HG03469 (cell line): Measurements from ENCODE around the gene ZNF474.
A peak's percentile ranks its signal among the peaks of the same experiment; 100 is the strongest.
"Not testable (repeated sequence)": the region's sequence is repeated elsewhere in the genome, so short reads cannot be mapped to it uniquely, and the experiment has no call there.

Source experiments
- ATAC-seq: cut with Tn5 transposase; IDR thresholded peaks from one replicate; pipeline ENCODE4 v1.9.1; 2021; ENCODE audit warnings: mild to moderate bottlenecking, moderate library complexity, moderate number of reproducible peaks; ENCODE audit not compliant: unreplicated experiment

ZNF474 gene

DNA sequence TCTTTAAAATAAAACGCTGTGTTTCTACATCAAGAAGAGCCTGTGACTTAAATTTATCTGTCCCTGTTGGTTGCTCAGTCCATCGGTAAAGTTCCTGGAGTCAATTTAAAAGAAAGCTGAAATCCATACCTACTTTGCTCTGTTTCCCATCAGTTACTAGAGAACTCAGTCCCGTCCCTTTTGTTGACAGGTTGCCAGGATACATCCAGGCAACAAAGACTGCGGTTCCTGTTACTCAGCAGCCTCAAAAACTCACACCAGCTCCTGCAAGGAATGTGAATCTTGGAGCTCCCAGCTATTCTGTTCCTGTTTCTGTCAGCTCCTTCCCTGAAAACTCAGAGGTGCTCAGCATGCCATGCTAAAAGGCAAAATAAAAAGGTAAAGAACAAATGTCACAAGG lies at the start of gene ZNF474:
Gene ZNF474, plus strand, starts transcription at position 241 of the 400 bp plus-strand sequence. CDS start 22,445 bp downstream, outside the sequence.
- ATAC-seq: no peak

DNA sequence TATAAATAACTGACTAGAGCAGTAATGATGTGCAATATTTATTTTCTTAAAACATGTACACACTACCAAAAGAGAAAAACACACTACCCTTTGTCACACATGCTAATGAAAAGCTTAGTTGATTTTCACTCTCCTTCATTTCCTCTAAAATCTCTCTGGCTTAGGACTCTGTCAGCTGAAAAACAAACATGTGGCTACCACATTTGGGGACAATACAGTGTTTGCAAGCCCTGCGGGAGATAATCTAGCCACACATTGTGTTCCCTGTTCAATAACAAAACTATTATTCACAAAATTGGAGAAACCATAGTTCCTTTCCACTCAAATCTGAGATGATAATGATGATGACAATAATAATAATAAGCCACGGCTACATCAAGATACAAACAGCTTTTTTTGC lies 47.8 kb upstream of the ZNF474 start:
- ATAC-seq: no peak

DNA sequence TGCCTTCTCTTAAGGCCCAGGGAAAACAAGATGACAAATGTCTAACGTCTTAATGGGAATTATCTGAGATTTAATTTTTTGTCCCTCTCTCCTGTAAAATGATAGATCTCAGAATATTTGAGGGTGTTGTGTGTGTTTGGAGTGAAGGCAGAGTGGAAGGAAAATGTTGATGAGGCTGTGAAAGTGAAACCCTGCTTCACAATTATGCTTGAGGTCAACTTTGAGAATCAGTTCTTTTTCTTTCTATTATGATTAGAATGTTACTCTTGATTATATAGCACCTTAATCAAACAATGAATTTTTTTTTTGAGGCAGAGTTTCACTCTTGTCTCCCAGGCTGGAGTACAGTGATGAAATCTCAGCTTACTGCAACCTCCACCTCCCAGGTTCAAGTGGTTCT lies 45.8 kb upstream of the ZNF474 start:
- ATAC-seq: no peak

DNA sequence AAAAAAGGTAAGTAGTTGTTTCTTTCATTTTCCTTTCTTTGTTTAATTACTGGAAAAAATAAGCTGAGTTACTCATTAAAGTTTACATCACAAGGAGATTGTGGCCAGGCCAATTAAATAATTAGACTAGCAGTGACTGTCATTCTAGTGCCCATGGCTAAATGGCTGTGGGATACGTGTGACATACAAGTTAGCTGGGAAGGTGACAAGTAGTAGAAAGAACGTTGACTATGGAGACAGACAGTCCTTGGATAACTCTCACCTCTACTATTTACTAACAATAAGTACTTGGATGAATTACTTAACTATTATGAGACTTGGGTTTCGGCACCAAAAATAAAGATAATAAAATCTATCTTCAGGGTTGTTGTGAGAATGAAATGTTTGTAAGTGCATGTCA lies 44.3 kb upstream of the ZNF474 start:
- ATAC-seq: no peak

DNA sequence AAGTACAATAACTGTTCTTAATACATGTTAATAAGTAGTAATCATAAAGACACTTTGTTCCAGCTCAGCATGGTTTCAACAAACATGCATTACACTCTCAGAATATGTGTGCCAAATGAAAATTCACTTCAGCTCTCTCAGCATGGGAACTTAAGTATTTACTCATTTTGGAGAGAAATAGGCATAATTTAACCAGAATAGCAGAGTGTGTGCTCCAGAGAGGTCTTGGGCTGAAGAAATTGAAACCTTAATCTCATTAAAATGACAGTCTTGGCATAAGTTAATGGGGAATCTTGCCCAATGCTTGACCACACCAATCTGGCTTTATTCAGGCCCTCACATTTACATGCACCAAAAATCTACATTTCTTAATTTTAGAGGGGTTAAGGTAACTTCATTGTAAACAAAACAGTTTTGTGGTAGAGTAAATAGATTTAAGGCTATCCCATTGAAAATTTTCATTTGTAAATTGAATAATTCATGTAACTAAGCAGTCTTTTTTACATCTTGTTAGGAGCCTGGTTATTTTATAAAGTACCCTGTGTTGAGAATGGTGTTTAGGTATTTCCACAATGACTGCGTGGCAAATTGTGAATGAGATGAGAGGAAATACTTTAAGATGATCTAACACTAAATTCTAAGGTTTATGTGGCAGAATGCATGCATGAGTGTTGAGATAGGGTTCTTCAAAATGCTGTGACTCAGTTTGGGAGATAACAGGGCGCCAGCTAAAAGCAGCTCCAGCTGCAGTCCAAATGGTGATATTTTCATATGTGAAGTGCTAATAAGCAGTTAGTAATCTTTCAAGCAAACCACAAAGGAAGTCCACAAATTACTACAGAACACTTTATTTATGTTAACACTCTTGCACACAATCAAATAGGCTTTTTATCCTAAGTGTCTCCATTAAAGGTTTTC lies 40.0 kb upstream of the ZNF474 start:
- no peak for ATAC-seq

DNA sequence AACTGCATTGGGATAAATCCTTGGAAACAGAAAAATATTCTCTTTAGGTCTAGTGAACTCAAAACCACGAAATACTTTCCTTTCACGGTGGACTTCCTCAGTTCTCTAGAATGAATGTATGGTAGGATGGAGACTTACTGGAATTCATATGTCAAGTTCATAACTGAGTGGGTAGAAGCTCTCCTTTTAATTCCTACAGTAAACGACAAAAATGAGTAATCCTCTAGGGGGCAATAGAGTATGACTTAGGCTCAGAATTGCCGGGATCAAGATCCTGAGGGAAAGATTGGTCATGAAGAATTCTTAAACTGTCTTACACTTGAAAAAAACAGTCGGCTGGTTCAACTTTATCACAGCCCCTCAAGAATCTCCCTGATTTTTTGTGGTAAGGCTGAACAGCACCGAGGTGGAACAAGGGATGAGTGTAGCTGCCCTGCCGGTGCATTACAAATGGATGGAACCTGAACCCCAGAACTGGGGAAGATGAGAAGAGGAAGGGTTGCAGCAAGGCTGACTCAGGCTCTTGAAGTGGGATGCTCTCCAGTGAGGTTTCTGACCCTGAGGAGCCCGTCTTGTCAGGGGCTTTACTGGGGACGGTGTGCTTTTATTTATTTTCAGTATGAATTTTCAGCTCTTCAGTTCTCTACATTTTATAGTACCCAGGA lies 37.3 kb upstream of the ZNF474 start:
- ATAC-seq: no peak

DNA sequence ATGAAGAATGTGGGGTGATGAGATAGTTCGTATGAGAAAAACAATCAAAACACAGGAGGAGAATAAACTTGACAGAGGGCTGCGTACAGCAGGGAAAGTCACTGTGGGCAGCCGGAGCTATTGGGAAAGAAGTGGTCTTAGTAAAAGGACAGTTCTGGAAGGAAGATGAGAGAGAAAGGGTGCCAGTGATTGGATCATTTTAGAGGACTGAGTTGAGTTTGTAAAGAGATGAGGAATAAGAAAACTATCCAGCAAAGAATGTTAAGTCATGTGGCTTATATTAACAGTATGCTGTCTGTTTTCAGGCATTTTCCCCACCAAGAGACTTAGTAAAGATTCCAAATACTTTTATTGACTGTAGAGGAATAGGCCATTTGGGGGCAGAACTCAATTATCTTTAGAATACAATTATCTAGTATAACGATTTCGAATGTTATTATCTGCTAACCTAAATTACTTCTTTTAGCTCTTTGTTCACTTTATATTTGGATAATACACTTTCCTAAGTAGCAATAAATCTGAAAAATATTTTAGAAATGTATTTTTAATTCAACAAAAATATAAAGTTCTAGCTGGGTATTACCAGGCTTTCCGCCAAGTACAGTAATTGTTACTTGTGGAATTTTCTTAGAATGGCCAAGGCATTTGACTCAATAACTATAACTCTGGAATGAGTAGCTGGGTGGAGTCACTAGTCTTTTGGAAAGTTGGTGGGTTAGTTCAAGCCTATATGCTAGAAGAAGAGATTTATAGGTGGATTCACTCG lies 35.7 kb upstream of the ZNF474 start:
- no peak for ATAC-seq

DNA sequence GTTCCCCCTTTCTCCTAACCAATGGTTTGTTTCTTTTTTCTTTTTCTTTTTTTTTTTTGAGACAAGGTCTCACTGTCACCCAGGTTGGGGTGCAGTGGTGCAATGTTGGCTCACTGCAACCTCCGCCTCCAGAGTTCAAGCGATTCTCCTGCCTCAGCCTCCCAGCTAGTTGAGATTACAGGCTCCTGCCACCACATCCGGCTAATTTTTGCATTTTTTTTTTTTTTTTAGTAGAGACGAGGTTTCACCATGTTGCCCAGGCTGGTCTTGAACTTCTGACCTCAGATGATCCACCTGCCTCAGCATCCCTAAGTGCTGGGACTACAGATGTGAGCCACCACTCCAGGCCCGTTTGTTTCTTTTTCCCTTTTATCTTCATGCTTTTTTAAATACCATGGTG lies 35.1 kb upstream of the ZNF474 start:
- not testable (repeated sequence) for ATAC-seq

DNA sequence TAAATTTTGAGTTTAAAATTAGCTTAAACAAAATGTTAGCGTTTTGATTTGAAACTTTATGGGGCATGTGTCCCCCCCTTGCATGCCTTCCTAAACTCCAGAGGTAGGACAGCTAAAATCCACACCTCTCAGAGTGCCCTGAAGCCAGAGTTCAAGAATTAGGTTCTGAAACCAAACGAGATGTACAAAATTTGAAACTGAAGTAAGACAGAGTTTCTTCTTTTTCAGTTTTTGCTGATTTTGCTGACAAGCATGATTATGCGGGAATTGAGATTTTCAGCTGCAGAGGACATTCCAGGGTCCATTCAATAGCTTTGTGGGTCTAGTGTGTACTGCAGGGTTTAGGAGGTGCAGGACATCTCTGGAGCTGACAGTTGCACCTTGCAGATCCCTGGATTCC lies 34.2 kb upstream of the ZNF474 start:
- no peak for ATAC-seq

DNA sequence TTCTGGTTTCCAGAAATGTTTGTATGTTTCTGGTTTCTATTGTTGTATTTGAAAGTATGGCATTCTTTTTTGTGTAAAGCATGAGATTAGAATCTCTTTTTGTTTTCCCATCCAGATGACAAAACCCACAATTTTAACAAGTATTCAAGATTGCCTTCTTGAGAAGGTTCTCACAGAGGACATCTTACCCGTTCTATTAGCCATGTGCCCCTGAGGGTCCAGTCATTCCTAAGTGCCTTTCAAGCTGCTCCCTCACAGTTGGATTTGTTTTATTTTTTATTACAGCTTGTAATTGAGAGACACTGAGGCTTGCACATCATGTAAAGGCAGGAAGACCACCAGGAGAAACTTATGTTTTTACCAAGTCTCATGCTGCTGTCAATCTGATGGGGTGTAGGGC lies 32.0 kb upstream of the ZNF474 start:
- ATAC-seq: no peak

DNA sequence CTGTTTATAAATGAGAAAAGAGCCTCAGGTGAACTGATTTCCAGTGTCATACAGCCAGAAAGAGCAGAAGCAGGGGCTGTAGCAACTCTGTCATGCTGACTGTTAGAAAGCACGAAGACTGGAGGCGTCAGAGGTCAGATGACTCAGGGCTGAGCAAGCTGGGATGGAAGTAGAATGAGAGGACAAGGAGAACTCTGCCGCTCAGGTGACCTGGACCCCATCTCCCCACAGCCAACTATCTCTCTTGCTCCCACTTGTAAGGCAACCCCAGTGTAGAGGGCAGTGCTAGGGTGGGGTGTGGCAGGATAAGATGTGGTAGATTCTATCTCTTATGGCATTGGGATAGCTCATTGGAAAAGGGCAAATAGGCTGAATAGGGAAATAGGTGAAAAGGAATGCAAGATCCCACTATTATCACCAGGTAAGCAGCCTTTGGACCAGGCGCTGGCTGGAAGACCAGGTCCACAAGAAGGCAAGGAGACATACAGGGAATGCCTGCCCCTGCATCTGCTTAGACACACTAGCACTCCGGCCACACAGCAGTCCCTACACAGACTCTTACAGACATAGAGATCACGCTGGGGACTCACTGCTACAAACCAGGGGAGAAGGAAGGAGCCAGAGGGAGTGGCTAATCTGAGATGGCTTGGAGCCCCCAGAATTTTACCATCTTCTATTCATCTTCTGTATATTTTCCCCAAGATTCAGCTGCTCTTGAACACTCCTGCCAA lies 30.1 kb upstream of the ZNF474 start:
- no peak for ATAC-seq

DNA sequence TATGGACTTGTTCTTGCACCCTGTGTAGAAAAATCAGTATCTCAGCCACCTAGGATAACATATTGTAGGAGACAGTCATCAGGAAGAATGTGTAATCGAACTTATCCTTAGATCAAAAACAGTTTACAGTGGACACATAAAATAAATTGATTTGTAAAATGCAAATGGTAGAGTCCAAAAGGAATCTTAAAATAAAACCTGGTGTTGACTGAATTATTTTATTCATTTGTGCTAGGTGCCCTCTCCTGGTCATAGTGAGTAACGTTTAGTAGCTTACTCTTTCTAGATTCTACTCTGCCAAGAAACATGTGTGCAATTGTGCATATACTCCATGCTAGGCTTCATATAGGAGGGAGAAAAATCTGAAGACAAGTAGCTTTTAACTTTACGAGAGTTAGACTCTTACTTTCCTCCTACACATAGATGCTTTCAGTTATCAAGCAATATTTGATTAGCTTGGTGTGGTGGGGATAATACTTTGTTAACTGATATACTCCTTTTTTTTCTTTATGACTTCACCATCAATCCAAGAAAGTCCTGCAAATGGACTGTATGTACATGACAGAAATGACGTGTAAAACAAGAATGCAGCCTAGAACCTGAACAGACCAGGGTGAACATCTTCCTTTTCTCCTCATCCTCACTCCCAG lies 27.6 kb upstream of the ZNF474 start:
- peak; percentile 66 for ATAC-seq

DNA sequence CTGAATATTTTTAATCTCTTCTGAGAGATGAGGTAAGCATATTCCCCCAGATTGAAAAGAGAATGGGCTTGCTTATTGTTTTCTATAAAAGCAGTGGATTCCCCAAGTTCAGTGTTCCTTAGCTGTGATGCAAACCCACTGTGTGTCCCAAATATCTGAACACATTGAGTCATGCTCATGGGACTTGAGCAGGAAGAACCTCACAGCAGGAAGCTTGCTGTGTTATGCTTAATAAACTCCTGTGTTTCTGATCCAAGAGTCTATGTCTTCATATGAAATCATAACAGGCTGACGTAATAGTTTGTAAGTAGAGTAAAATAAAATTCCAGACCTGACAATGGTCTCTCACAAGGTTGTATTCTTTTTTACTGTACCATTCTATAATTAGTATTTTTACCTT lies 26.5 kb upstream of the ZNF474 start:
- no peak for ATAC-seq

DNA sequence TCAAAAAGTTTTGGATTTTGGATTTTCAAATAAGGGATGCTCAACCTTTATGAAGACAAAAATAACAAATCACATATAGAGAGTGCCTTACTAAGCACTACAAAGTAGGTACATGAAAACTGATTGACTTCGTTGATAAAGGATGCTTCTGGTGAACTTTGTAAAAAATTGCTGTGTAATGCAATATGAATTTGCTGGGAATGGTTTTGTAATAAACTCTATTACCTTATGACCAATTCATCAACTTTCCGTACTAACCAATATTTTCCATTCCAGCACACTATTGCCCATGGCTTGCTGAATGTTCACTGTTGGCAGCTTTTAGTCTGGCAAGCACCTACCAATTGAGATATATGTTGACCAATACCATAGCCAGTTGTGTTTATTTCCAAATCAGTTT lies 23.4 kb upstream of the ZNF474 start:
- no peak for ATAC-seq

DNA sequence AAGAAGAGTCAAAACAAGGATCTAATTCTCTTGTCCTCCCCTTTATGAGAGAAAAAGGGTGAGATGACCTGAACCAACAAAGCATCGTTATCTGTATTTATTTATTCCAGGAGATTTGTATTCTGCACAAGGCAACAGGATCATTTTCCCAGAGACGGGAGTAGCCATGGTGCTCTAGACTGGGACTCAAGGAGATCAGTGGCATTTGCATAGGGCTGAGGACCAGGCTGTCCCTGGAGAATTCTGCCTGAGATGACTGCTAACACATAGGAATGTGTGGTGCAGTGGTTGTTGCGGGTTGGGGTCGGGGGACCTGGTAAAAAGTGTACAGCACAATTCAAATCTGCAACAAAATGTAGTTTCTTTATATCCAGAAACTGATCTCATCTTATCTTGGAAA lies 22.3 kb upstream of the ZNF474 start:
- no peak for ATAC-seq

DNA sequence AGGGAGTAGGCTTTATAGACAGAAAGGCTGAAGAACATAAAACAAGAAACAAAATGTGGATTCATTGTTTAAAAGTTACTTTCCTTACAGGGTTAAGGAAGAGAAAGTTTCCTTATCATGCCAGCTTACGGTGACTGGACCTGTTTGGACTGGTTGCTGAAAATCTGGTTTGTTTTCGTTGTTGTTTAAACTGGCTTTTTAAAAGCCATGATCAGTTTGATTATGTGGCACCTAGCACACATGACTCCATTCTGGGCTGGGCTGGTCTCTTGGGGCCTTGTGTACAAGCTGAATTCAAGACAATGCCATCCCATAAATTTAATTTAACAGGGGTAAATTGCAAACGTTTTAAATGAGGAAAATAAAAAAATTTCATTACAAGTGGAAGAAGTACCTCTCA lies 18.4 kb upstream of the ZNF474 start:
- ATAC-seq: no peak

DNA sequence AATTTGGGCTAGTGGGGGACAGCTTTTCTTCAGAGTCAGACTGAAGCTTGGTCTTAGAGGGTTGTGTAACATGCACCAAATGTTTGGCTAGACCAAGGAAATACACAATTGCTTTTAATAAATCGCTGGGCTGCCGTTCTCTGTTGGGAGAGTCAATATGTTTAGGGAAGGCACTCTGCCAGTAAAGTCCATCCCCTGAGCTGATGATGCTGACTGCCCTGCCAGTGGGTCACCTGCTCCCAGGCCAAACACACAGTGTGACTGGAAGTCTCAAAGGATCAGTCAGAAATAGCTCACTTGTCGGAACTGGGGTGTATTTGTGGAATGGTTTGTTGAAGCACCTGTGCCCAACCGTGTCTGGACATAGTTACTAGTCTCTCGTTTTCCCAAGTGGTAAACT lies 17.9 kb upstream of the ZNF474 start:
- no peak for ATAC-seq

DNA sequence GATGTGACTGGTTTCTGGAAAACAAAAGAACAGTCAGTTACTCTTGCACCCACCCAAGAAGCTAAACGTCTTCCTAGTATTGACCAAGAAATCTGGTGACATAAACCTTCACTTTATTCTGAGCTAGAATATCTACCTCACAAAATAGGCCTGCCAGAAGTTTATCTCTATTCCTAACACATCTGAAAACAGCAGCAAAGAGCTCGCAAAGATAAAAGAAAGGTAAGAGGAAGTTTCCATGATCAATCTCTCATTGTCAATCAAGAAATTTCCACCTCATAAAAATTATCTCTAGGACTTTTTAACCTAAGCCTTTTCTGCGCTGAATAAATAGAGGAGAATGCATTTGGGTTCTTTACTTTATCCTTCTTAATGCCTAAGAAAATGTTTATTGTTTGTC lies 17.3 kb upstream of the ZNF474 start:
- no peak for ATAC-seq

DNA sequence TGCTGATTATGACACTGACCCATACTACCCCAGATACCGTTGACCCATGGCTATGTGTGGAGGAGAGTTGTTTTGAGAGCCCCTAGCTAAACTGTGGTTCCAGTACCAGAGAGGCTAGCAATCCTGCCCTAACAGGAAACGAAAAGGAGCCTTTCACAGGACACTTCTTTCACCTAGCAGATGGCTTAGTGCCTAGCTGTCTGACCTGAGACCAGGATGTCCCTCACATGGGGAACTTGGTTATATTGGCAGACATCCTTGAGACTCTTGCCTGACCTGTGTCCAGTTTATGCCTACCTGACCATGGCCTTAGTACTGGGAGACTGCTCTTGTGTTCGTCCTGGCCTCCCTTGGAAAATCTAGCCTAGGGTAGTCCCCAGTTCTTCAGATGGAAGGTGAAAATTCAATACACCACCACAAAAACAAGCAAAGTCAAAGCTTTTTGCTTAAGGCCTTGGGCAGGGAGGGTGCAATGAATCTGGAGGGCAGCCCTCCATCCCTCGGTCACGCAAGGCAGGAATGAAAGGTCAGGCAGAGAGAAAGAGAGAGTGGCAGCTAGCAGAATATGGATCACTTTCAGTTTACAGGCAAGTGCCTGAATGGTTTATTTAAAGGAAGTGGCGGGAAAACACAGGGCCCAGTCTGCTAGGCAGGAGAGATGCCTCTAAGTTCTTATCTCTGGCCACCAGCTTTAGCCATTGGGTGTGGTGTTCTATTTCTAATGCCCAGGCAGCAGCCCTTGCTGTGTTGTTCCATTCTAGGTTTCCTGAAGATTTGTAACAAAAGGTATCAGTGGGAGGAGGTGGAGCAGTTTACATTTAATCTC lies 16.4 kb upstream of the ZNF474 start:
- no peak for ATAC-seq

DNA sequence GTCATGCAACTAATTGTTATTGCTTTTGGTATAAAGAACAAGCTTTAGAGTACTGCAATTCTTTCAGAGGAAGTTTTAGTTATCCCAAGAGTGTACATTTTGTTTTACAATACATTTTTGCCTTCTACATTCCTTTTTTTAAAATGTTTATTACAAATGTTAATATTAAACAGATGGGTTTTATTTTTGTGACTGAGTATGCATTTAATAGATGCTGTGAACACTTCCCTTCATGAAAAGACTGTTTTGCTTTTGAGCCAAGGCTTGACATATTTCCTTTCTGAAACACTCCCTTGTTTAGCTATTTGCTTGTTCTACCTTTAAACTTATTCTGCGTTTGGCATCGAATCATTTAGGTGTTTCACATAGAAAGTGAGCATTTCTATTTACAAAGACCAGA lies 14.8 kb upstream of the ZNF474 start:
- ATAC-seq: no peak
